ENCODE measurements around the gene FAM13A.

DNA sequence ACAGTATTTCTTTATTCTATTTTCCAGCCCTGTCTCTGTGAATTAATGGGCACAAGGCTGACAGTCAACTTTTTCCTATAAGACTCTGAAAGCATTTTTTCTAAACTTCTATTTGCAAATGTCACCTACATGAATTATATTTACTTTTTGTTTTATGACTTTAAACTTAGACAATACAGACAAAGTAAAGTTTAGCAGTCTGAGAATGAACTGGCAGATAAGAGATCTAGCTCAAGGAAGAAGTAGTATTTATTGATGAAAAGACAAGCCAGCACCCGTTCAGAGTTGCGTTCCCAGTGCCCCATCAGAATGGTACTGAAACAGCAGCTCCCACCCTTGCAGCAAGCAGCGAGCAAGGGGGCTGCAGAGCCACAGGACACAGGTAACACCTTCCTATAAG lies 148.5 kb downstream of the FAM13A start:
- TF ChIP-seq POLR2A (IDR thresholded peaks at IDR 0.05; ENCODE audit: low read depth, low read length): no peak
- TF ChIP-seq TAF1 (IDR thresholded peaks at IDR 0.05; ENCODE audit: low read depth, low read length): no peak
- no peak for TF ChIP-seq POLR2AphosphoS5 (IDR thresholded peaks at IDR 0.05; ENCODE audit: low read depth, low read length)
- TF ChIP-seq POU2F2 (IDR thresholded peaks at IDR 0.05; ENCODE audit: low read depth, low read length): no peak
- no peak for TF ChIP-seq SPI1 (IDR thresholded peaks at IDR 0.05; ENCODE audit: low read depth, low read length)

Data from GM12891 (cell line).